Spleen (tissue), 11 donors: ENCODE results near the gene PIGM. TPM values are rescaled to one million over a fixed set of nuclear protein-coding genes. Genes with fewer than 3 reads are reported as not detected.

Experiments
- DNase-seq: peaks from one replicate; pipeline ENCODE4 v3.0.0-alpha.2; 2020
- H3K27ac ChIP-seq, 8 donors: fragments of 200-600 bp; sonication (generic) in 7 of 8; 1 replicate in 4 of 8; 2 replicates in 4 of 8; pipeline versions ENCODE4 v1.5.0 to v1.8.0; 2016 to 2021; ENCODE audit warnings: inconsistent platforms in 4 of 8, mild to moderate bottlenecking in 4 of 8, moderate library complexity in 1 of 8
- H3K27me3 ChIP-seq, 7 donors: fragments of 200-600 bp; sonication (generic) in 6 of 7; replicated peaks in 1 of 7; 1 replicate in 4 of 7; 2 replicates in 3 of 7; pipeline versions ENCODE4 v1.5.0 to v1.8.0; 2016 to 2021; ENCODE audit warnings: inconsistent platforms in 3 of 7, mild to moderate bottlenecking in 1 of 7
- H3K36me3 ChIP-seq, 6 donors: fragments of 200-600 bp; sonication (generic) in 5 of 6; 1 replicate in 4 of 6; 2 replicates in 2 of 6; pipeline versions ENCODE4 v1.5.0 to v1.8.0; 2016 to 2021; ENCODE audit warnings: inconsistent platforms in 2 of 6
- H3K4me1 ChIP-seq, 6 donors: fragments of 200-600 bp; sonication (generic) in 5 of 6; 1 replicate in 3 of 6; 2 replicates in 3 of 6; pipeline versions ENCODE4 v1.5.0 to v1.8.0; 2016 to 2021; ENCODE audit warnings: inconsistent platforms in 3 of 6
- H3K4me3 ChIP-seq, 8 donors: fragments of 200-600 bp; sonication (generic) in 7 of 8; 1 replicate in 4 of 8; 2 replicates in 4 of 8; pipeline versions ENCODE4 v1.5.0 to v1.8.0; 2016 to 2021; ENCODE audit warnings: inconsistent platforms in 4 of 8, mild to moderate bottlenecking in 4 of 8, moderate library complexity in 2 of 8
- H3K9me3 ChIP-seq, 8 donors: fragments of 200-600 bp; sonication (generic) in 7 of 8; 1 replicate in 4 of 8; 2 replicates in 4 of 8; pipeline versions ENCODE4 v1.5.0 to v1.8.0; 2016 to 2021; ENCODE audit warnings: inconsistent platforms in 4 of 8
- CTCF ChIP-seq, 11 experiments: fragments of 200-600 bp in 7 of 11; fragments of 450-650 bp in 4 of 11; sonication (generic) in 4 of 11; IDR thresholded peaks in 8 of 11; conservative IDR thresholded peaks in 3 of 11; 1 replicate in 7 of 11; 2 replicates in 4 of 11; pipeline versions ENCODE4 v1.4.0 to v1.8.0; 2016 to 2021; ENCODE audit warnings: antibody characterized with exemption in 11 of 11, inconsistent platforms in 4 of 11, mild to moderate bottlenecking in 1 of 11
- POLR2A ChIP-seq, 3 donors: fragments of 450-650 bp; IDR thresholded peaks; one replicate each; pipeline ENCODE4 v1.5.1; 2017; ENCODE audit warnings: antibody characterized with exemption in 3 of 3, mild to moderate bottlenecking in 1 of 3
- POLR2AphosphoS5 ChIP-seq, 3 donors: sonication (generic); formaldehyde crosslinking; IDR thresholded peaks; one replicate each; pipeline ENCODE4 v1.5.1; 2017; ENCODE audit warnings: antibody characterized with exemption in 3 of 3
- WGBS, 5 donors: extraction: QIAGEN DNeasy Blood & Tissue Kit in 3 of 5; methylation state at CpG; one replicate each; pipeline versions ENCODE4 v1.1.5 to v1.1.7; 2013 to 2018; 5-methylcytosine and 5-hydroxymethylcytosine counted together
- intact Hi-C: fragments of 100-400 bp; cut with DNase I; formaldehyde crosslinking; loops from one replicate; pipeline ENCODE4 v1.15.0; 2023; ENCODE audit warnings: low total_unique reads
- polyA plus RNA-seq, 3 donors: library from polyadenylated mRNA; stranded (reverse); fragments of 200-250 nt; gene quantifications; one replicate each; pipeline ENCODE4 v1.2.1, GENCODE V29; 2013
- total RNA-seq, 7 donors: library from RNA; depleted of rRNA in 3 of 7; stranded (reverse); fragments of >200 nt in 3 of 7; fragmentation: NEBNext Ultra II Directional in 4 of 7; extraction: Animal tissue kit (Norgen Biotek cat#: 25700) in 4 of 7; gene quantifications; one replicate each; pipeline versions ENCODE4 v1.1.0 to v1.2.1, GENCODE V29; 2016 to 2021
- donor health status: healthy with polysubstance abuse.
- donor health status: DM: no; HTN: no; CAD: no; lungs with moderate emphysema.
- donor health status: DM: no; HTN: no; CAD: no.
- donor health status: Bipolar disorder and iron deficiency.
- donor health status: healthy.
- donor health status: DM: no; HTN: no; CAD: no.
- donor health status: DM: yes; HTN: yes; CAD: no.

Gene PIGM
- total and polyA plus RNA-seq, 10 donors: 2.1 to 8.5 (median 5.1) TPM

GRCh38 chr1:160079448-160079847, 47.7 kb upstream of the PIGM start:
- no peaks in the 10 kb centered on the region for H3K36me3 ChIP-seq
- no peak overlapping the region for H3K27ac ChIP-seq
- intact Hi-C loops: no loop called here
- peaks cover 0 to 16% (median 10%) of the 10 kb centered on the region in 6 donors for H3K4me1 ChIP-seq
- H3K9me3 ChIP-seq: no peaks in the 10 kb centered on the region
- no peak for DNase-seq
- WGBS, 5 donors: 64 to 72% (median 71%) methylated on average over 4 of the region's 4 CpGs
- peaks cover 0 to 76% (median 42%) of the 10 kb centered on the region in 7 donors for H3K27me3 ChIP-seq
- TF ChIP-seq POLR2A (IDR thresholded peaks at IDR 0.05): no peak
- no peak for TF ChIP-seq POLR2AphosphoS5 (IDR thresholded peaks at IDR 0.05)
- no peak for TF ChIP-seq CTCF (IDR thresholded peaks at IDR 0.05 in 8 of 11, conservative IDR thresholded peaks at IDR 0.05 in 3 of 11)
- no peak overlapping the region for H3K4me3 ChIP-seq

DNA sequence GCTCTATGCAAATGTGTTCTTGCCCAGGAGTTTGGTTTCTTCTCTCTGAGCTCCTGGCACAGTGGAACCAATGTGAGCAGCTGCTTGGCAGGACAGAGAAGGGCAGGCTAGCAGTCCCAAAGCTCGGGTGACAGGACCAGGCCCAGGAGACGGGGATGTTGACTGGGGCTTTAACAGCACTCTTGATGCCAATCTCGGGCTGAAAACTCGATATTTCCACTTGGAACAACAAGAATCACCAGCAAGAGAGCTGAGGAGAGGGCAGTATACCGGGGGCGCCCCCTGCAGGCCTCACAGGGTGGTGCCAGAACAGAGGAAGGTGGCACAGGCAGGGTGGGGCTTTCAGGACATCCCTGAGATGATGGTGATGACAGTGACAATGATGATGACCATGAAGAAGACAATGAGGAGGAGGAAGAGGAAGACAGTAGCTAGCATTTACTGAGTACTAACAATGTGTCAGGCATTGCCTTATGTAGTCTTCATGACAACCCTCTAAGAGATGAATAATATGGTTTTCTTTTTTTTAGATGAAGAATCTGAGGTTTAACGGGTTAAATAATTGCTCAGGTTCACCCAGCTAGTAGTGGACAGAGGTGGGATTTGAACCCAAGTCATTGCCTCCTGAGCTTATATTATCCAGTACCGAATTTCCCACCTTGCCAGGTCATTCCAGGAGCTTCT, 46.9 kb upstream of the PIGM start:
- H3K9me3 ChIP-seq: no peaks in the 10 kb centered on the region
- H3K27ac ChIP-seq: no peak overlapping the region
- peaks cover 0 to 8% (median 3%) of the 10 kb centered on the region in 6 donors for H3K4me1 ChIP-seq
- peak; percentile 77 for DNase-seq
- H3K4me3 ChIP-seq: no peak overlapping the region
- TF ChIP-seq CTCF (IDR thresholded peaks at IDR 0.05 in 8 of 11, conservative IDR thresholded peaks at IDR 0.05 in 3 of 11) (peak; percentile 34 to 80 (median 63)), POLR2AphosphoS5 (IDR thresholded peaks at IDR 0.05) (no peak)
- H3K36me3 ChIP-seq: no peaks in the 10 kb centered on the region
- H3K27me3 ChIP-seq: peaks cover 0 to 68% (median 39%) of the 10 kb centered on the region in 7 donors
- 16 to 23% (median 18%) methylated on average over 6 to 8 of the region's 8 CpGs for WGBS, 5 donors
- intact Hi-C loops: no loop called here

- no peaks in the 10 kb centered on the region for H3K9me3 ChIP-seq
- peak overlapping the region in 3 of 8 donors; percentile 16 to 43 (median 37) for H3K27ac ChIP-seq
- H3K36me3 ChIP-seq: no peaks in the 10 kb centered on the region
- peaks cover 0 to 57% (median 35%) of the 10 kb centered on the region in 7 donors for H3K27me3 ChIP-seq
- peak; percentile 27 for DNase-seq
- H3K4me3 ChIP-seq: no peak overlapping the region
- TF ChIP-seq POLR2AphosphoS5 (IDR thresholded peaks at IDR 0.05) (peak in 1 of 3 donors; percentile 9), POLR2A (IDR thresholded peaks at IDR 0.05) (no peak), CTCF (IDR thresholded peaks at IDR 0.05 in 8 of 11, conservative IDR thresholded peaks at IDR 0.05 in 3 of 11) (no peak)
- H3K4me1 ChIP-seq: peaks cover 0 to 4% (median 0%) of the 10 kb centered on the region in 6 donors
- intact Hi-C loops: no loop called here
These were observed 45.7 kb upstream of the PIGM start for GRCh38 chr1:160077486-160077885.

- 82 to 92% (median 87%) methylated on average over 3 of the region's 3 CpGs for WGBS, 5 donors
- Histone ChIP-seq H3K27me3 (peaks cover 0 to 46% (median 23%) of the 10 kb centered on the region in 7 donors), H3K4me1 (peaks cover 0 to 10% (median 0%) of the 10 kb centered on the region in 6 donors), H3K9me3 (no peaks in the 10 kb centered on the region), H3K4me3 (no peak overlapping the region), H3K27ac (peak overlapping the region in 2 of 8 donors; percentile 21 to 43), H3K36me3 (no peaks in the 10 kb centered on the region)
- TF ChIP-seq POLR2A (IDR thresholded peaks at IDR 0.05): no peak
- TF ChIP-seq CTCF (IDR thresholded peaks at IDR 0.05 in 8 of 11, conservative IDR thresholded peaks at IDR 0.05 in 3 of 11): no peak
- TF ChIP-seq POLR2AphosphoS5 (IDR thresholded peaks at IDR 0.05): no peak
- intact Hi-C loops: no loop called here
- peak; percentile 15 for DNase-seq
These were observed 44.5 kb upstream of the PIGM start for GRCh38 chr1:160076295-160076694.
